ENCODE data around the gene FAM221B. TPM values are rescaled to one million over a fixed set of nuclear protein-coding genes. Genes with fewer than 3 reads are reported as not detected.

Gene FAM221B
- total and polyA plus RNA-seq, 8 donors: 0.10 TPM; not detected in 7

GRCh38 chr9:35869621-35870216 lies 41.2 kb upstream of the FAM221B start:
- Histone ChIP-seq H3K4me3 (no peak overlapping the region), H3K4me1 (no peaks in the 10 kb centered on the region), H3K27me3 (peaks cover 0 to 27% (median 0%) of the 10 kb centered on the region in 3 donors), H3K27ac (no peak overlapping the region), H3K36me3 (no peaks in the 10 kb centered on the region), H3K9me3 (no peaks in the 10 kb centered on the region)
- intact Hi-C loops (cut with DNase I; ENCODE audit: low total_unique reads): loop anchor here (10.0 kb wide), 1 partner anchor 65 kb away; no protein-coding TSS in a partner anchor
- no peak for TF ChIP-seq POLR2A (IDR thresholded peaks at IDR 0.05)
- TF ChIP-seq POLR2AphosphoS5 (IDR thresholded peaks at IDR 0.05): no peak
- no peak for TF ChIP-seq EP300 (IDR thresholded peaks at IDR 0.05)
- no peak for TF ChIP-seq CTCF (IDR thresholded peaks at IDR 0.05)
- no peak for DNase-seq
- 75 to 90% (median 87%) methylated on average over 9 to 19 of the region's 19 CpGs for WGBS, 5 donors

GRCh38 chr9:35868933-35869332 lies 40.4 kb upstream of the FAM221B start:
- 67 to 88% (median 71%) methylated on average over 2 of the region's 2 CpGs for WGBS, 5 donors
- Histone ChIP-seq H3K27ac (no peak overlapping the region), H3K27me3 (peaks cover 0 to 28% (median 0%) of the 10 kb centered on the region in 3 donors), H3K36me3 (no peaks in the 10 kb centered on the region), H3K4me1 (no peaks in the 10 kb centered on the region), H3K4me3 (no peak overlapping the region), H3K9me3 (no peaks in the 10 kb centered on the region)
- DNase-seq: no peak
- TF ChIP-seq POLR2AphosphoS5 (IDR thresholded peaks at IDR 0.05): no peak
- TF ChIP-seq EP300 (IDR thresholded peaks at IDR 0.05): no peak
- no peak for TF ChIP-seq POLR2A (IDR thresholded peaks at IDR 0.05)
- TF ChIP-seq CTCF (IDR thresholded peaks at IDR 0.05): no peak
- intact Hi-C loops (cut with DNase I; ENCODE audit: low total_unique reads): loop anchor here (10.0 kb wide), 1 partner anchor 64 kb away; no protein-coding TSS in a partner anchor

GRCh38 chr9:35867538-35867937 lies 39.0 kb upstream of the FAM221B start:
- TF ChIP-seq EP300 (IDR thresholded peaks at IDR 0.05): no peak
- TF ChIP-seq POLR2A (IDR thresholded peaks at IDR 0.05): no peak
- TF ChIP-seq POLR2AphosphoS5 (IDR thresholded peaks at IDR 0.05): no peak
- no peak for TF ChIP-seq CTCF (IDR thresholded peaks at IDR 0.05)
- Histone ChIP-seq H3K9me3 (no peaks in the 10 kb centered on the region), H3K4me1 (no peaks in the 10 kb centered on the region), H3K36me3 (no peaks in the 10 kb centered on the region), H3K27ac (no peak overlapping the region), H3K27me3 (peaks cover 0 to 35% (median 10%) of the 10 kb centered on the region in 3 donors), H3K4me3 (no peak overlapping the region)
- intact Hi-C loops (cut with DNase I; ENCODE audit: low total_unique reads): loop anchor here (10.0 kb wide), 1 partner anchor 63 kb away; no protein-coding TSS in a partner anchor
- DNase-seq: no peak
- WGBS, 5 donors: 88 to 95% (median 92%) methylated on average over 4 of the region's 4 CpGs

- H3K4me3 ChIP-seq: no peak overlapping the region
- no peak for DNase-seq
- H3K4me1 ChIP-seq: peaks cover 0 to 6% (median 1%) of the 10 kb centered on the region in 4 donors
- H3K9me3 ChIP-seq: no peaks in the 10 kb centered on the region
- TF ChIP-seq CTCF (IDR thresholded peaks at IDR 0.05) (no peak), EP300 (IDR thresholded peaks at IDR 0.05) (no peak), POLR2AphosphoS5 (IDR thresholded peaks at IDR 0.05) (no peak), POLR2A (IDR thresholded peaks at IDR 0.05) (no peak)
- no peaks in the 10 kb centered on the region for H3K36me3 ChIP-seq
- H3K27ac ChIP-seq: no peak overlapping the region
- intact Hi-C loops (cut with DNase I; ENCODE audit: low total_unique reads): loop anchor here (10.0 kb wide), 1 partner anchor 60 kb away; no protein-coding TSS in a partner anchor
- H3K27me3 ChIP-seq: peaks cover 0 to 51% (median 16%) of the 10 kb centered on the region in 3 donors
- 76 to 85% (median 79%) methylated on average over 8 of the region's 8 CpGs for WGBS, 5 donors
These were observed 36.2 kb upstream of the FAM221B start for GRCh38 chr9:35864695-35865255.

Data from stomach (tissue), 9 donors.